ENCODE measurements around the gene SULT2B1.
A peak's percentile ranks its signal among the peaks of the same experiment; 100 is the strongest.

Gene SULT2B1

DNA sequence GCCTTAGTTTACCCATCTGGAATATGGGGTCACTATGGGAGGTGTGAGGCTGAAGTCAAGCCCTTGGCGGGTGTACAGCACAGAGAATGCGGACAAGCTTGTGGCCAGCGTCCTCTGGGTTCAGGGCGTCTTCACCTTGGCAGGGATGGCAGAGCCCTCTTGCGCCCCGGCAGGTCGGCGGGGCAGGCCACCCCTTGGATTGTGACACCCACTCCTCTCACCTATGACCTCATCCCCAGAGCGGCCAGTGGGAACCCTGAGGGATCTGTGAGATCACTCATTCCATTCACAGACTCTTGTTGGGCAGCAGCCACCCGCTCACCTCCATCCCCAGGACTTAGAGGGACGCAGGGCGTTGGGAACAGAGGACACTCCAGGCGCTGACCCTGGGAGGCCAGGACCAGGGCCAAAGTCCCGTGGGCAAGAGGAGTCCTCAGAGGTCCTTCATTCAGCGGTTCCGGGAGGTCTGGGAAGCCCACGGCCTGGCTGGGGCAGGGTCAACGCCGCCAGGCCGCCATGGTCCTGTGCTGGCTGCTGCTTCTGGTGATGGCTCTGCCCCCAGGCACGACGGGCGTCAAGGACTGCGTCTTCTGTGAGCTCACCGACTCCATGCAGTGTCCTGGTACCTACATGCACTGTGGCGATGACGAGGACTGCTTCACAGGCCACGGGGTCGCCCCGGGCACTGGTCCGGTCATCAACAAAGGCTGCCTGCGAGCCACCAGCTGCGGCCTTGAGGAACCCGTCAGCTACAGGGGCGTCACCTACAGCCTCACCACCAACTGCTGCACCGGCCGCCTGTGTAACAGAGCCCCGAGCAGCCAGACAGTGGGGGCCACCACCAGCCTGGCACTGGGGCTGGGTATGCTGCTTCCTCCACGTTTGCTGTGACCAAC is 54.7 kb downstream of the SULT2B1 start, which contains the start of gene SPACA4:
TSS of gene SPACA4 (plus strand) at position 280 of the 896 bp plus-strand sequence. CDS start at position 517, 237 bp downstream.
- ATAC-seq = no peak

DNA sequence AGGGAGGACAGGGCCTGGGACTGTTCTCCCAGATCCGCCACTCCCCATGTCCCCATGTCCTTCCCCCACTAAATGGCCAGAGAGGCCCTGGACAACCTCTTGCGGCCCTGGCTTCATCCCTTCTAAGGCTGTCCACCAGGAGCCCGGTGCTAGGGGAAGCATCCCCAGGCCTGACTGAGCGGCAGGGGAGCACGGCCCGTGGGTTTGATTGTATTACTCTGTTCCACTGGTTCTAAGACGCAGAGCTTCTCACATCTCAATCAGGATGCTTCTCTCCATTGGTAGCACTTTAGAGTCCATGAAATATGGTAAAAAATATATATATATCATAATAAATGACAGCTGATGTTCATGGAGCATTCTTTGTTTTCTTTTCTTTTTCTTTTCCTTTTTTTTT is 55.4 kb downstream of the SULT2B1 start:
- ATAC-seq = no peak

DNA sequence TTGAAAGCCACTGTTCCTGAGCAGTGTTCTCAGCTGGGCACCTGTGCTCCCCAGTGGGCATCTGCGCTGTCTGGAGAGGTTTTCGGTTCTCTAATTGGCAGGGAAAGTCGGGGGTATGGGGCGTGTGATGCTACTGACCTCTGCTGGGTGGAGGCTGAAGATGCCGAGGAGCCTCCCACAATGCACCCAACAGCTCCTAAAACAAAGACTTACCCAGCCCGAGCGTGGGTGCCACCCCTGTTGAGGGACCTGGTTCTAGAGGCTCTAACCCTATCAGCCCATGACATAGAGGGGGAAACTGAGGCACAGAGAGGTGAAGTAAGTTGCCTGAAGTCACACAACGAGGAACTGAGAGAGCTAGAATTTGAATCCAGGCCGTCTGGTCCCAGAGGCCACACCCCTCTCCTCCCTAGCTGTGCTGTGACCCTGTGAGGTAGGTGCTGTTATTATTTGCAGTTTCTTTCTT is 56.9 kb downstream of the SULT2B1 start:
- peak; percentile 62 to 72 for ATAC-seq

DNA sequence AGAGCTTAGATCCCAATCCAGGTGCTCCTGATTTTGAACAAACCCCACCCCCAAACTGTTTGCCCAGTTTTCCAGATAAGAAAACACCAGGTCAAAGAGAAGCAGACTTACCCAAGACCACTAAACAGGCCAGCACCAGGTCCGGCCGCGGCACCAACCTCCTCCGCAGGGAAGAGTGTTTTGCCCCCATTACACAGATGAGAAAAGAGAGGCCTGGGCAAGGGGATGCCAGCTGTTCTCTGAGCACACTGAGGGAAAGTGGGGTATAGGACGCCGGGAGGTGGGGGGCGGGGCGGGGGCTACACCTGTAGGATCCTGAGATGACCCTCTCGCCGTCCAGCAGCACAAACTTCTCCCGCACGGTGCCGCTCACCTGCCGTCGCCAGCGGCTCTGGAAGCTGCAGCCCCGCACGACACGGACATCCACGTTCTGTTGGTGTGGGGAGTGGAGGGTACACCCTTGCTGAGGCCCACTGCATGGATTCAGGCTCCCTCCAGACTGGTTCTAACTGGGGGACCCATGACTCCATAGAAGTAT is 57.7 kb downstream of the SULT2B1 start:
- ATAC-seq = no peak

DNA sequence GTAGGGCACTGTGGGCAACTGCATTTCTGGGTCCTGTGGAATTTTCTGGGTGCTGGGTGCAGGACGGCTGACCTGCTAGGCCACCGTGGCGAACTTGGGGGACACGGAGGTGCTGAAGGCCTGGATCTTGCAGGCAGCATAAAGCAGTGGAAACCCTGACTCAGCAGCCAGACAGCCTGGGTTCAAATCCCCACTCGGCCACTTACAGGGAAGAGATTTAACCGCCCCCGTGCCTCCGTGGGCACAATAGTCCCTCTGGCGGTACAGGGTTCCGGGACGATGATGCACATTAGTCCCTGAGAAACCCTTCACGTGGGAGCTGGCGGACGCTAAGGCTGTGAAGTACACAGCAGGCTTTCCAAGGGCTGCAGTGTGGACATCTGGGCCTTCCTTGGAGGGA is 59.9 kb downstream of the SULT2B1 start:
- no peak for ATAC-seq

DNA sequence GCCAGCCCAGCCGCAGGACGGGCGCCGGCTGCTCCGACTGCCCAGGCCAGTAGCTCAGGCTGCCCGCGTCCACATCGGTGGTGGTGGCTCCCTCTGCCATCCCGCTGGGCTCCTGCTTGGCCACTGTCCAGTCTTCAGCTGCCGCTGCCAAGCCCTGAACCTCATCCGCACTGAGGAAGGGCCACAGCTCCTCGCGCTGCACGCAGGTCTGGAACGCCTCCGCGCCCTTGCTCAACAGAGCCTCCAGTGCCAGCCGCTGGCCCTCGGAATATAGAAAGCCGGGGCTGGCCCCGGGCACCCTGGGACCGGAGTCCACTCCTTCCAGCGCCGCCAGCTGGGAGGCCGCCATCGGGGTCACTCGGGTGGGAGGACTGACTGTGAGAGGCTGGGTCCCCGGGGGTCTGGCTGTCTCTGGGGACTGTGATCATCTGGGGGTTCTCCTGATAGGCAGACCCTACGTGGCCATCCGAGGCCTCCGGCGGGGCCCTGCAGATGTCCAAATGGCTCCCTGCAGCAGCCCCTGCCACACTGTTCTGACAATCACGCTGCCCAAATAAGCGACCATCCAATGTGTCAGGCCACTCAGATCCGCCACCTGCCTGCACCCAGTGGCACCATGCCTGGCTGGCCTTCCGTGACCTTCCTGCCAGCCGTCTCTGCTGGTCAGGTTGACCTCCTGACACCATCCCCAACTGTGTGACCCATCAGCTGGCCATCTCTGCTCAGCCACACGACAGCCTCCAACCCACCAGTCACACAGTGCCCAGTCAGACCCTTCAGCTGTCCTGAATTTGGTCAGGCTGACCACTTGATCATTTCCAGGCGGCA is 61.3 kb downstream of the SULT2B1 start:
- no peak for ATAC-seq

DNA sequence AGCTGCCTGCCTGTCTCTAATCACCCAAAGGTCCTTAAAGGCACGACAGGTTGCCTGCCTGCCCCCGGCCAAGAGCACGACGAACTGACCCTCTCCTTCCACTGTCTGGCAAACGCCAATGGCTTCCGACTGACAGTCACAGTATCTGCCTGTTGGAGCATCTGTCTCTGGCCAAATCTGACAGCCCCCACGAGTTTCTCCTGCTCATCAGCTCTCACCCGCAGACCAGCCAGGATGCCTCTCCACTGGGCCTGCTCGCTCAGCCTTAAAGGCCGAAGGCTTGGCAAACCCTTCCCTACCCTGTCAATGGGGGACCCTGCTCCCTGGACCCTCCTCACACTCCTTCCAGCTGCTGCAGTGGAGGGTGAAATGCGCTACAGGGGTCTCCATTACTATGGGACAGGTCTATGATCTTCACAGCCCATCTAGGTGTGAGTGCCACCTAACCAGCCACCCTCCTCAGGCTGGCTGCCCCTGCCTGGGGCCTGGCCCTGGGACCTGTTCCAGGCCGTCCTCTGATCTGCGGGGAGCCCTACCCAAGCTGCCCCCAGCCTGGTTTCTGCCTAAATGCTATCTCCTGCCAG is 62.0 kb downstream of the SULT2B1 start:
- ATAC-seq = peak; percentile 2 to 3

DNA sequence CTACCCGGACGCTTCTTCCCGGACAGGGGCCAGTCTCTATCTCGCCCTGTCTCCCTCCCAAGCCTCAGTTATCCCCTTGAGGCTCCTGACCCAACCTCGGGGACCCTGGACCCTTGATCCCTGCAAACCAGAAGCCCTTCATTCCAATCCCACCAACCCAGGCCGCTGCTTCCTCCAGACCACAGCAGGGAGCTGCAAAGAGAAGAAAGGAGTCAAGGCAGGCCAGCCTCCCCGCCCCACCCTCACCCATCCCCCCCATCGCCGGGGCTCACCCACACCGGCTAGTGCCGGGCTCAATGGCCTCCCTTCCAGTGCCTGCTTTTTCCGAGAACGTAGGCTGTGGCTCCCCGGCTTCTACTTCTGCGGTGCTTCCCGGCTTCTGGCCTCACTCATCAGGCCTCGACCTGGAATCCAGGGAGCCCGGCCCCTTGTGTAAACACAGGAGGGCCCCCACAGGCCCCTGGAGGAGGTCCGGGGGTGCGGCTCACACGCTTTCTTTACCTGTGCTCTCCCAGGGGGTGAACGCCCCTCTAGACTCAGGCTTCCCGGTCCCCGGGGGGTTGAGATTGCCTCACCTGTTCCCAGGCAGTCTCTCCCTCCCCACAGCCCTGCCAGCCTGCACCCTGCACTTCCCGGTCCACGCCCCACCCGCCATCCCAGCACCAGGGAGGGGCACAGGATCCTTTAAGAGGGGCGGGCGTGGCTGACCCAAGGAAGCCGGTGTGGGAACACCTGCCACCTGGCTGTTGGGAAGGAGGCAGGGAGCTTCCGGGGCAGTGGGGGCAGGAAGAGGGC is 62.7 kb downstream of the SULT2B1 start, which contains the start of gene FAM83E:
TSS of gene FAM83E (minus strand) at position 641 of the 795 bp plus-strand sequence. CDS start 1,704 bp downstream, outside the sequence.
- ATAC-seq = no peak

DNA sequence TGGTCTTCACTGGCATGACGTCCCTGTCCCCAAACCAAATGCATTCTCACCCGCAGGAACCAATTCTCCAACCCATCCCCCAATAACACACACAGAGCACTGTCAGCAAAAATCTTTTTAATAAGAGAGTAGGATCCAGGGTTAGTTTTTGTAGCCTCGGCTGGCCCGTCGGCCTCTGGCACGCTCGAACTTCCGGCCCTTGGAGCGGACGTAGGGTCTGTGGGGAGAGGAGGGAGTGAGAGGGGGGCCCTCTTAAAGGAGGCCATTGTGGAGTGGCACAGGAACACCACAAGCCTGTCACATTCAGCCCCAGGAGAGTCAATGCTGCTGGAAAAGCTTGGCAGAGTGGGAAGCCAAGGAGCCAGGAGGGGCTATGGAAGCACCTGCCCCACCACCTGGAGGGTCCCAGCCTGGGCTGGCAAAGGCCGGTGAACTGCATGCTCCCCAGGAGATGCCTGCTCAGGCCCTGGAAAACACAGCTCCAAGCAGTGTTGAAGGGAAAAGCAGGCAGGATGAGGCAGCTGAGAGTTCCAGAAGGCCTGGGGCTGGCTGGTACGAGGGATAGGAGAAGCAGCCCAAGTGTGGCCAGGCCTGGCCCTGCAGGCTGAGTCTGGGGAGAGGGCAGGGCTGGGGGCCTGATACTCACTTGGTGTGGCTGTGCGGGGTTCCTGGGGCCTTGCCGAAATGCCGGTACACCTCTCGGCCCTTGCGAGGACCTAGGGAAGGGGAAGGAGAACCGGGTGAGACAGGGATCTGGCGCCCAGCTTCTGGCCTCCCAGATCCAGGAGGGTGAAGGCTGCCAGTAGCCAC is 63.5 kb downstream of the SULT2B1 start:
- ATAC-seq = no peak

DNA sequence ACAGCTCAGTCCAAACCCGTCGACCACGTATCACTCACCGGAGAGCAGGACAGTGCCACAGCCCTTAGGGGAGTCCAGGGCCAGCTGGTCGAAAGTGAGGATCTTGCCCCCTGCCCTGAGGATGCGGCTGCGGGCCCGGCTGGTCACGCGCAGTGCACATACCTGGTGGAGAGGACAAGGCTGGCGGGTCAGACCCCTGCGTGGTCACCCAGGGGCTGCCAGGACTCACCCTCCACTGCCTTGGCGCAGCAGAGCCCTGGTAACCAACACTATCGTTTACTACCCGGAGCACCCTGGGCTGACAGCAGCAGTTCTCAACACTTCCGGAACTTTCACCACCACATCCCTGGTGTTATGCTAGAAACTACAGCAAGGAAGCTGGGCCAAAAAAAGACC is 64.1 kb downstream of the SULT2B1 start:
- ATAC-seq = no peak

DNA sequence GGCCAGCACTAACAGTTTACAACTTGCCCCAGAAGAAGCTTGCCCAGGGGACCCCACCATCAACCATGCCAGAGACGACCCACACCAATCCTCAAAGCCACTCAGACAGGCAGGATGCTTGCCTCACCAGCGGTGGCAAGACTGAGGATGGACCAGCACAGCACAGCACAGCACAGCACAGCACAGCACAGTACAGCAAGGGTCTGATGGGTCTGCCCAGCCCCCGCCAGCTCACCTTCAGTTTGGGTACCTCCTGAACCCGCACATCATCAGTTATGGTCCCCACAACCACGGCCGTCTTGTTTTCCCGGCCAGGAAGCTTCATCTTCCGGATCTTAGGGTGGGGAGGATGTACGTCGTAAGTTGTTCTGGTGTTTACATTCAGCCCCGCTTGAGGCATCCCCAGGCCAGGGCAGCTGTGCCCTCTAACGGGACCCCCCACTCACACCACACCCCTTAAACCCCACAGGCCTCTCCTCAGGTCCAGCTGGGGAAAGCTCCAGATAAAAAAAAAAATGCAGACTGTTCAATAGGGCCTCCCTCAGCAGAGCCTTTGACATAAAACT is 64.6 kb downstream of the SULT2B1 start:
- no peak for ATAC-seq

DNA sequence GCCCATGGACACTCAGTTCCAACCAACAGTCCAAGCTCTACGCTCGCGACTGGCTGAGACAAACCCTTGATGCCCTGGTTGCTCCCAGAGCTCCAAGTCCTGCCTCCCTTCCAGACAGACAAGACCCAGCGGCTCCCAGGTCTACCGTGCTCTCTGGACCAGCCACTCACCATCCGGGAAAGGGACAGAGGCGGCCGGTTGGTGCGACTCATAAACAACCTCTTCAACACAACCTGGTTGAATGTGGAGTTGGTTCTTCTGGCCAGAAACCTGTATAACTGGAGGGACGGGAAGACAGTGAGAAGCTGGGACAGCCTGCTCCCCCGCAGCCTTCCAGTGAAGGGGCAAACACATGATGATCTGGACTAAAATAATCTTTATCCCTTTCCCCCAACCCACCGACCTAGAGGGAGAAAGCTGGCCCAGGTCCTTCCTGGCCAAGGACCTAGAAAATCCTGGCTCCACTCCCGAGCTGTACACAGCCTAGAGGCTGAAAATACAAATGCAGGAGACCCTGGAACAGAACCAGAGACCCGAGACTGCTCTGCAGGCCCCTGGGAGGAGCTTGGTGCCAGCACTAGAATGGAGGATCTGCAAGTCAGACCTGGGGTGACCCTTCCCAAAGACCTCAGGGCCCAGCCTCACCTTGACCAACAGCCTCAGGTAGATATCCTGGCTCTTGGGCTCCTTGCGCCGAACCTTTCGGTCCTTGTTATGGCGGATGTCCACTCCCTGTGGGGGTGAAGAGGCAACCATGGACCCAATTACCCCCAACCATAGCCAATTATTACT is 65.4 kb downstream of the SULT2B1 start:
- ATAC-seq = no peak

DNA sequence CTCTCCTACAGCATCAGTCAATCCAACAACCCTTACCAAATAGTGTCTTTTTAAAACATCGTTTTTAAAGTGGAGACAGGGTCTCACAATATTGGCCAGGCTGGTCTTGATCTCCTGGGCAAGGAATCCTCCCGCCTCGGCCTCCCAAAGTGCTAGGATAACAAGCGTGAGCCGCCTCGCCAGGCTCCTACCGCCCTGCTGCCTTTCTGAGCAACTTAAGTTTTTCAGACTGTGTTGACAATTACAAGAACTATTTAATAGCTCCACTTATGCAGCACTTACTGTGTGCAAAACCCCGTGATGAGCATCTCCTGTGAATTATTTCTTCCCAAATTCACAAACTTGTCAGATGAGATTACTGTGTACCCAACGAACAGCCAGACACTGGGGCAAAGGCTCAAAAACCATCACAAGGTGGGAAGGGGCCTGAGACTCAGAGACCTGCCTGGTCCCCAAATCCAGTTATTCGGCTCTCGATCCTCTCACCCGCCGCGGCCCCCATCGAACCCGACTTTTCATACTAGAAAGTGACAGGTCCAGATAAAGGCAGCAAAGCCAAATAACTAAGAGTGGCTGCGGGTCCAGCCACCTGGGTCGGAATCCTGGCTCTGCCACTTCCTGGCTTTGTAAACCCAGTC is 66.4 kb downstream of the SULT2B1 start:
- no peak for ATAC-seq

DNA sequence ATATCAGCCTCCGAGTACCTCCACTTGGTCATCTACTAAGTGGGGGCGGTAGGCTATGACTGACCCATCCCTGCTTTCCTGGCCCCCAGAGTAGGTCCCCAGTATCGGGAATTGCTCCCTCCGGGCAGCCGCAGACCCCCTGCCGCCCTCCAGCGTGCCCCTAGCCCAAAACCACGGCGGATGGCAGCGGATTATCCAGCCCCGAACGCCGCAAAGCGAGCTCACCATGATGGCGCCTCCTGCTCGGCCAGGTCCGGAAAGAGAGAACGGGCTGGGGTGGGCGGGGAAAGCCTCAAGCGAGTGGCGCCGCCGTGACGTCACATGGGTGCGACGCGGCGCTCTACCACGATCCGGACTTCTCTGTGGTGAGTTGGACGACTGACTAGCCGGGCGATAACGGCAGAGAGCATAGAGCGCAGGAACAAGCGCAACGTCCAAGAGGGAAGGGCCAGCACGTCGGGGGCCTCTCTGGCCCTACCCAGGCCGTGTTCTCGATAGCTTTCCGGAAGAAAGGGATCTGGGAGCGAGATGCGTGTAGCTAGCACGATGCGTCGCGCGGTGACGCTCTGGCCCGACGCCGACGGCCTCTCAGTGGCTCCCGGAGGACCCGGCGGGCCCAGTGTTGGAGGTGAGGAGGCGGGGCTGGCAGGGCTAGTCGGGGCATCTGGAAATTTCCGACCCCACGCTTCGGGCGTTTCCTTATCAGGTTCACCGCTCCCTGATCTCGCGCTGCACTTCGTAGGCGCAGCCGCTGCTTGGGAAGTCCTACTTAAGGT is 67.1 kb downstream of the SULT2B1 start, which contains the start of the genes RPL18 and SPHK2:
TSS of gene RPL18 (minus strand) at position 263 of the 776 bp plus-strand sequence. CDS start at position 228, 35 bp downstream.
TSS of gene SPHK2 (plus strand) at position 591 of the 776 bp plus-strand sequence. CDS start 1,009 bp downstream, outside the sequence.
- peak; percentile 86 to 87 for ATAC-seq

DNA sequence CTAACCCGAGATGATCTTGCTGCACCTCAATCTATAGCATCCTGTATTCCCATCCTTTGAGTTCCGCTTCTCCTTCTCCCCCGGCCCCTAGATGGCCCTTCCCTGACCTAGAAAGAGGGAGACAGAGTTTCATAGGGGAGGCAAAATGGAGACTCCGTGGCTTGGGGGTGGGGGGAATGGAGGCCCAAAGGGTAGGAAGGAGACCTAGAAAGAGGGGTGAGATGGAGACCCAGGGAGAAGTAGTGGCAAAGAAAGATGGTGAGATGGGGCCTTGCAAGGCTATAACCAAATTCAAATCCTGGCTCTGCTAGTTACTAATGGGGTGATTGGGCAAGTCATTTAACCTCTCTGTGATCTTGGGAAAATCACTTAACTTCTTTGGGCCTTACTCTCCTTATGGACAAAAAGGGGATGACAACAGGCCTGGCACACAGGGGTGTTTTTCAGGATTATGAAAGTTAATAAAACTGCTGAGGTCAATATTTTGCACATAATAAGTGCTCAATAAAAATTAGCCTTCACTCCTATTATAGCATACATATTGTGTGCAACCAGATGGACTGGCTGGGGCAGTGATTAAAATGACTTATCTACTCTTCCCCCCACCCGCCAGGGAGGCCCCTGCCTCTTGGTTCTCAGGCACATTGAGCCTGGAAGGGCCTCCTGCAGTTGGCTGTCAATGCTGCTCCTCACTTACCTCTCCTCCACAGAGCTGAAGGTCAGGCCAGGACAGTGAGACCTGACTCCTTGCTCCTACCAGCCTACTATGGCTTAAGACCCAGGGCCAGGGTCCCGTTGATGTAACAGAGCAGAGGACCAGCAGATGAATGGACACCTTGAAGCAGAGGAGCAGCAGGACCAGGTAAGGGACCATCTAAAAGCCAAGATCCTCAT is 68.0 kb downstream of the SULT2B1 start:
- ATAC-seq = no peak

DNA sequence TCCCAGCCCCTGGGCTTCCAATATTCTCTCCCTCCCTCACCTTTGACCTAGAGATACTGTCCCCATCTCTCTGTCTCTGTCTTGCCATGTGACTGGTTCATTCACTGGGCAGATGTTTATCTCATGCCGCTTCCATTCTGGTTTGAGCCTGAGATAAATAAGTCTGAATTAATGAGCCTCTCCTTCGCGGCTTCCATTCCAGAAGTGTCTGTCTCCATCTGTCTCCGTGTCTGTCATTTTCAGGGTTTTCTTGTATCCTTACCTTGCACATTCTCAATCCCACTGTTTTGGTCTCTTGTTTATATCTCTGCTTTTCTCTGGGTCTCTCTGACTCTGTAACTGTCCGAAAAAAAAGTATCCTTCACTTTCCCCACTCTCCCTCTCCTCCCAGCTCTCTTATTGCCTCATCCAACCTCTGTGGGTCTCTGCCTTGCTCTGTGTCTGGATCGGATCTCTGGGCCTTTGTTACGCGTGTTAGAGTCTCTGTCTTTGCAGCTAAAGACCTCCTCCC is 71.6 kb downstream of the SULT2B1 start:
- no peak for ATAC-seq
